Measurements from ENCODE around the gene IRF2BPL.

Gene IRF2BPL

DNA sequence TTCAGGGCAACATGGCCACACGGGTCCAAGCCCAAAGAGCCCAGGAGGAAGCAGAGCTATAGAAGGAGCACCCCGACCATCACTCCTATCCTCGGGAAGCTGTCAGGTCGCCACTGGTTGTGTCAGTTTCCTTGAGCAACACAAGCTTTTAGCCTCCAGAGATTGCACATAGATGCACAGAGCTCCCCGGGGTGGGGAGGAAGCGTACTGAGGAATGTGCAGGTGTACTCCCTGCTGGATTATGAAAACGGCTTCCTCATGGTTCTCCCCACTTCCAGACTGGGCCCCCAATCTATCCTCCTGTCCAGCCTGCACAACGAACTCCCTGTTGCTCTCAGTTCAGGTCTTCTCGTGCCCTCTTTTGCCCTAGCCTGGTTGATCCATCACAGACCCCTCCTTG lies 30.3 kb upstream of the IRF2BPL start:
- no peak overlapping the region for H2AFZ ChIP-seq (ENCODE audit: low read length)
- H3K36me3 ChIP-seq (ENCODE audit: insufficient read depth, low read length): no peaks in the 10 kb centered on the region
- H3K79me2 ChIP-seq (ENCODE audit: insufficient read depth, low read length): no peaks in the 10 kb centered on the region
- H3K4me1 ChIP-seq (ENCODE audit: insufficient read depth, low read length, severe bottlenecking): no peaks in the 10 kb centered on the region
- H3K9me3 ChIP-seq (ENCODE audit: low read length): no peaks in the 10 kb centered on the region
- H3F3A ChIP-seq (ENCODE audit: insufficient read depth, low read length): no peaks in the 10 kb centered on the region
- TF ChIP-seq, protein P1, sequence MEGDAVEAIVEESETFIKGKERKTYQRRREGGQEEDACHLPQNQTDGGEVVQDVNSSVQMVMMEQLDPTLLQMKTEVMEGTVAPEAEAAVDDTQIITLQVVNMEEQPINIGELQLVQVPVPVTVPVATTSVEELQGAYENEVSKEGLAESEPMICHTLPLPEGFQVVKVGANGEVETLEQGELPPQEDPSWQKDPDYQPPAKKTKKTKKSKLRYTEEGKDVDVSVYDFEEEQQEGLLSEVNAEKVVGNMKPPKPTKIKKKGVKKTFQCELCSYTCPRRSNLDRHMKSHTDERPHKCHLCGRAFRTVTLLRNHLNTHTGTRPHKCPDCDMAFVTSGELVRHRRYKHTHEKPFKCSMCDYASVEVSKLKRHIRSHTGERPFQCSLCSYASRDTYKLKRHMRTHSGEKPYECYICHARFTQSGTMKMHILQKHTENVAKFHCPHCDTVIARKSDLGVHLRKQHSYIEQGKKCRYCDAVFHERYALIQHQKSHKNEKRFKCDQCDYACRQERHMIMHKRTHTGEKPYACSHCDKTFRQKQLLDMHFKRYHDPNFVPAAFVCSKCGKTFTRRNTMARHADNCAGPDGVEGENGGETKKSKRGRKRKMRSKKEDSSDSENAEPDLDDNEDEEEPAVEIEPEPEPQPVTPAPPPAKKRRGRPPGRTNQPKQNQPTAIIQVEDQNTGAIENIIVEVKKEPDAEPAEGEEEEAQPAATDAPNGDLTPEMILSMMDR (IDR thresholded peaks at IDR 0.05; ENCODE audit: low read length): no peak
- TF ChIP-seq EZH2 (IDR thresholded peaks at IDR 0.05; ENCODE audit: borderline replicate concordance, low read length): no peak
- no peaks in the 10 kb centered on the region for H4K20me1 ChIP-seq (ENCODE audit: insufficient read depth, low read length)
- H3K27me3 ChIP-seq (ENCODE audit: insufficient read depth, low read length): peaks cover 3% of the 10 kb centered on the region; the same call in 1 of the 2 replicates
- H3K27ac ChIP-seq (ENCODE audit: low read depth, low read length, poor library complexity, severe bottlenecking): no peak overlapping the region
- no peaks in the 10 kb centered on the region for H3K9me2 ChIP-seq (ENCODE audit: low read depth, low read length)
- H3K4me3 ChIP-seq (ENCODE audit: low read depth, low read length, poor library complexity, severe bottlenecking): no peak overlapping the region
- no peak overlapping the region for H3K4me2 ChIP-seq (ENCODE audit: low read length)
- no peak overlapping the region for H3K9ac ChIP-seq (ENCODE audit: low read length)

DNA sequence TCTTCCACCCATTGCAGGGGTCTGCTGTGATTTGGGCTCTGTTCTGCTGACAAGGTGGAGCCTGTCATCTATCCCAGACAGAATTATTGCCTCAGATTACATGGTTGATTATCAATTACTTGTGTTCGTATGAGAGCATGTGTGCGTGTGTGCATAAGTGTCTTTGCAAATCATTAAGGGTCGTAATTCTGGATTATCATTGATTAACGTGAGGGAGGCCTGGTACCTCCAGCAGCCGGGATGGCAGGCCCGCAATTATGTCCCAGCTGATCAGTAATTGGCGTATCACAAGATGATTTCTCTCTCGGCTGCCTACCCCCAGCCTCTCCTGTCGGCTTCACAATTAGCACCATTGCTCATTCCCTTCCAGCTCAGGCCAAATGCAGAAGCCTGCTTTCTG lies 29.6 kb upstream of the IRF2BPL start:
- Histone ChIP-seq H3K27me3 (ENCODE audit: insufficient read depth, low read length) (peaks cover 3% of the 10 kb centered on the region; the same call in 1 of the 2 replicates), H3K4me2 (ENCODE audit: low read length) (no peak overlapping the region), H3K79me2 (ENCODE audit: insufficient read depth, low read length) (no peaks in the 10 kb centered on the region), H3K4me3 (ENCODE audit: low read depth, low read length, poor library complexity, severe bottlenecking) (no peak overlapping the region), H3K4me1 (ENCODE audit: insufficient read depth, low read length, severe bottlenecking) (no peaks in the 10 kb centered on the region), H2AFZ (ENCODE audit: low read length) (no peak overlapping the region), H3K9me2 (ENCODE audit: low read depth, low read length) (no peaks in the 10 kb centered on the region), H3K9ac (ENCODE audit: low read length) (no peak overlapping the region), H4K20me1 (ENCODE audit: insufficient read depth, low read length) (no peaks in the 10 kb centered on the region), H3K9me3 (ENCODE audit: low read length) (no peaks in the 10 kb centered on the region), H3K36me3 (ENCODE audit: insufficient read depth, low read length) (no peaks in the 10 kb centered on the region), H3F3A (ENCODE audit: insufficient read depth, low read length) (no peaks in the 10 kb centered on the region), H3K27ac (ENCODE audit: low read depth, low read length, poor library complexity, severe bottlenecking) (no peak overlapping the region)
- TF ChIP-seq, protein P1 (IDR thresholded peaks at IDR 0.05; ENCODE audit: low read length): no peak
- TF ChIP-seq EZH2 (IDR thresholded peaks at IDR 0.05; ENCODE audit: borderline replicate concordance, low read length): no peak

DNA sequence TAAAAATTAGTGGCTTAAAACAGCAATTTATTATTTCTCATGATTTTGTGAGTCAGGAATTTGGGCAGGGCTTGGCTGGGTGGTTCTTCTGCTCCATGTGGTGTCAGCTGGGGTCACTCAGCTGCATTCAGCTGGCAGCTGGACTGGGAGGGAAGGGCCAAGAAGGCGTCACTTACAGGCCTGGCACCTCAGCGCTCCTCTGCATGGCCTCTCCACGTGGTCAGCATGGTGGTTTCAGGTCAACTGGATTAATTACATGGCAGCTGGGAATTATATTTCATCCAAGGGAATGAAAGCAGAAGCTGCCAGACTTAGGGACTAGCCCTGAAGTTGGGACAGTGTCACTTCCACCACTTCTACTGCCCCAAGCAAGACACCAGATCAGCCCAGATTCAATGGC lies 27.5 kb upstream of the IRF2BPL start:
- H2AFZ ChIP-seq (ENCODE audit: low read length): no peak overlapping the region
- no peaks in the 10 kb centered on the region for H3K4me1 ChIP-seq (ENCODE audit: insufficient read depth, low read length, severe bottlenecking)
- H3K27me3 ChIP-seq (ENCODE audit: insufficient read depth, low read length): peaks cover 3% of the 10 kb centered on the region; the same call in 1 of the 2 replicates
- no peak overlapping the region for H3K4me3 ChIP-seq (ENCODE audit: low read depth, low read length, poor library complexity, severe bottlenecking)
- no peaks in the 10 kb centered on the region for H3K36me3 ChIP-seq (ENCODE audit: insufficient read depth, low read length)
- H3K9me3 ChIP-seq (ENCODE audit: low read length): no peaks in the 10 kb centered on the region
- no peak overlapping the region for H3K9ac ChIP-seq (ENCODE audit: low read length)
- no peaks in the 10 kb centered on the region for H3K79me2 ChIP-seq (ENCODE audit: insufficient read depth, low read length)
- TF ChIP-seq, protein P1 (IDR thresholded peaks at IDR 0.05; ENCODE audit: low read length): no peak
- TF ChIP-seq EZH2 (IDR thresholded peaks at IDR 0.05; ENCODE audit: borderline replicate concordance, low read length): no peak
- H3K9me2 ChIP-seq (ENCODE audit: low read depth, low read length): no peaks in the 10 kb centered on the region
- H3K27ac ChIP-seq (ENCODE audit: low read depth, low read length, poor library complexity, severe bottlenecking): no peak overlapping the region
- no peaks in the 10 kb centered on the region for H4K20me1 ChIP-seq (ENCODE audit: insufficient read depth, low read length)
- H3K4me2 ChIP-seq (ENCODE audit: low read length): no peak overlapping the region
- no peaks in the 10 kb centered on the region for H3F3A ChIP-seq (ENCODE audit: insufficient read depth, low read length)
